Progenitor cell of endocrine pancreas (in vitro differentiated cells): ENCODE measurements around the gene RET. TPM values are rescaled to one million over a fixed set of nuclear protein-coding genes. Genes with fewer than 3 reads are reported as not detected.

Experiments used
- DNase-seq: peaks from one replicate; pipeline ENCODE4 v3.0.0; 2021; ENCODE audit warnings: low spot score; ENCODE audit not compliant: unreplicated experiment
- H3K27ac Mint-ChIP-seq: 2 replicates; pipeline ENCODE4 v1.8.0; 2021; ENCODE audit warnings: mild to moderate bottlenecking, moderate library complexity, mixed read lengths
- H3K27me3 Mint-ChIP-seq: 2 replicates; pipeline ENCODE4 v1.8.0; 2021; ENCODE audit warnings: mixed read lengths
- H3K36me3 Mint-ChIP-seq: 2 replicates; pipeline ENCODE4 v1.8.0; 2022; ENCODE audit warnings: mixed read lengths; ENCODE audit not compliant: insufficient read depth
- H3K4me1 Mint-ChIP-seq: 2 replicates; pipeline ENCODE4 v1.8.0; 2021; ENCODE audit warnings: low read depth, mixed read lengths
- H3K4me3 Mint-ChIP-seq: 2 replicates; pipeline ENCODE4 v1.8.0; 2021; ENCODE audit warnings: low read depth, mild to moderate bottlenecking, moderate library complexity, mixed read lengths
- H3K9me3 Mint-ChIP-seq: 2 replicates; pipeline ENCODE4 v1.8.0; 2021; ENCODE audit warnings: low read depth, mixed read lengths
- CTCF ChIP-seq: fragments of 200-600 bp; sonication (generic); IDR thresholded peaks from one replicate; pipeline ENCODE4 v1.5.0; 2021; ENCODE audit warnings: antibody characterized with exemption, mild to moderate bottlenecking; ENCODE audit not compliant: unreplicated experiment
- total RNA-seq: library from RNA; stranded (reverse); gene quantifications from 2 replicates; pipeline ENCODE4 v1.2.1, GENCODE V29; 2021

RET gene
- total RNA-seq, 1 donor from 2014 or later, result 1.5 TPM

GRCh38 chr10:43130770-43131171 lies 53.9 kb downstream of the RET start:
- peaks cover 15% of the 10 kb centered on the region for H3K27me3 Mint-ChIP-seq
- no peak overlapping the region for H3K27ac Mint-ChIP-seq
- DNase-seq, result no peak
- H3K4me1 Mint-ChIP-seq, result no peaks in the 10 kb centered on the region
- no peaks in the 10 kb centered on the region for H3K9me3 Mint-ChIP-seq
- no peak for TF ChIP-seq CTCF
- no peak overlapping the region for H3K4me3 Mint-ChIP-seq
- no peaks in the 10 kb centered on the region for H3K36me3 Mint-ChIP-seq

- H3K27me3 Mint-ChIP-seq, result peaks cover 15% of the 10 kb centered on the region
- no peak for DNase-seq
- no peaks in the 10 kb centered on the region for H3K36me3 Mint-ChIP-seq
Observed at GRCh38 chr10:43131256-43131655, 54.4 kb downstream of the RET start.

GRCh38 chr10:43131906-43132305 lies 55.0 kb downstream of the RET start:
- peaks cover 13% of the 10 kb centered on the region for H3K27me3 Mint-ChIP-seq
- TF ChIP-seq CTCF, result no peak
- H3K4me3 Mint-ChIP-seq, result no peak overlapping the region
- no peak overlapping the region for H3K27ac Mint-ChIP-seq
- H3K9me3 Mint-ChIP-seq, result no peaks in the 10 kb centered on the region
- no peak for DNase-seq
- H3K36me3 Mint-ChIP-seq, result no peaks in the 10 kb centered on the region
- no peaks in the 10 kb centered on the region for H3K4me1 Mint-ChIP-seq

More at GRCh38 chr10:43131256-43131655, 54.4 kb downstream of the RET start:
- H3K4me1 Mint-ChIP-seq, result no peaks in the 10 kb centered on the region
- H3K9me3 Mint-ChIP-seq, result no peaks in the 10 kb centered on the region
- no peak overlapping the region for H3K27ac Mint-ChIP-seq
- no peak for TF ChIP-seq CTCF
- no peak overlapping the region for H3K4me3 Mint-ChIP-seq

- DNase-seq, result no peak
- no peak overlapping the region for H3K27ac Mint-ChIP-seq
- H3K9me3 Mint-ChIP-seq, result no peaks in the 10 kb centered on the region
- H3K27me3 Mint-ChIP-seq, result peaks cover 7% of the 10 kb centered on the region
- no peaks in the 10 kb centered on the region for H3K36me3 Mint-ChIP-seq
- no peak overlapping the region for H3K4me3 Mint-ChIP-seq
- no peak for TF ChIP-seq CTCF
- peaks cover 2% of the 10 kb centered on the region for H3K4me1 Mint-ChIP-seq
Observed at GRCh38 chr10:43132867-43133787, 56.3 kb downstream of the RET start.

GRCh38 chr10:43134126-43134905 lies 57.4 kb downstream of the RET start:
- Mint-ChIP-seq H3K27me3 (peaks cover 7% of the 10 kb centered on the region), H3K4me3 (no peak overlapping the region), H3K9me3 (no peaks in the 10 kb centered on the region), H3K36me3 (no peaks in the 10 kb centered on the region), H3K27ac (no peak overlapping the region), H3K4me1 (peaks cover 8% of the 10 kb centered on the region)
- DNase-seq, result no peak
- no peak for TF ChIP-seq CTCF
